Esophagus (tissue), 2 donors: ENCODE data around the gene PARD3. TPM values are rescaled to one million over a fixed set of nuclear protein-coding genes. Genes with fewer than 3 reads are reported as not detected.

Experiments
- H3K27ac ChIP-seq, 2 donors: one replicate each; pipeline ENCODE4 v1.5.1; 2013; ENCODE audit warnings: low read depth in 2 of 2, mild to moderate bottlenecking in 2 of 2, inconsistent platforms in 1 of 2, low read length in 1 of 2, moderate library complexity in 1 of 2
- H3K27me3 ChIP-seq, 2 donors: one replicate each; pipeline ENCODE4 v1.6.1; 2013; ENCODE audit warnings: low read length in 2 of 2, control low read depth in 1 of 2, mild to moderate bottlenecking in 1 of 2; ENCODE audit not compliant: insufficient read depth in 2 of 2, control insufficient read depth in 1 of 2
- H3K36me3 ChIP-seq, 2 donors: one replicate each; pipeline ENCODE4 v1.6.1; 2013; ENCODE audit warnings: low read length in 1 of 2; ENCODE audit not compliant: control insufficient read depth in 2 of 2, insufficient read depth in 2 of 2
- H3K4me1 ChIP-seq, 2 donors: one replicate each; pipeline ENCODE4 v1.6.1; 2013; ENCODE audit warnings: low read length in 1 of 2; ENCODE audit not compliant: control insufficient read depth in 2 of 2, insufficient read depth in 2 of 2
- H3K4me3 ChIP-seq, 2 donors: one replicate each; pipeline ENCODE4 v1.5.1; 2013; ENCODE audit warnings: low read length in 2 of 2, mild to moderate bottlenecking in 2 of 2, low read depth in 1 of 2, moderate library complexity in 1 of 2
- H3K9me3 ChIP-seq, 2 donors: one replicate each; pipeline ENCODE4 v1.6.1; 2013; ENCODE audit warnings: mild to moderate bottlenecking in 2 of 2, low read depth in 1 of 2, low read length in 1 of 2, moderate library complexity in 1 of 2; ENCODE audit not compliant: control insufficient read depth in 2 of 2, insufficient read depth in 1 of 2
- WGBS, 2 donors: extraction: QIAGEN DNeasy Blood & Tissue Kit; methylation state at CpG; one replicate each; pipeline ENCODE4 v1.1.7; 2013; 5-methylcytosine and 5-hydroxymethylcytosine counted together
- polyA plus RNA-seq, 2 donors: library from polyadenylated mRNA; stranded (reverse); fragments of 200-250 nt; gene quantifications; one replicate each; pipeline ENCODE4 v1.2.3, GENCODE V29; 2013
- donor health status: healthy with polysubstance abuse.
- donor health status: Bipolar disorder and iron deficiency.

PARD3 gene
- polyA plus RNA-seq, 2 donors, result 40.3 to 71.3 TPM

DNA sequence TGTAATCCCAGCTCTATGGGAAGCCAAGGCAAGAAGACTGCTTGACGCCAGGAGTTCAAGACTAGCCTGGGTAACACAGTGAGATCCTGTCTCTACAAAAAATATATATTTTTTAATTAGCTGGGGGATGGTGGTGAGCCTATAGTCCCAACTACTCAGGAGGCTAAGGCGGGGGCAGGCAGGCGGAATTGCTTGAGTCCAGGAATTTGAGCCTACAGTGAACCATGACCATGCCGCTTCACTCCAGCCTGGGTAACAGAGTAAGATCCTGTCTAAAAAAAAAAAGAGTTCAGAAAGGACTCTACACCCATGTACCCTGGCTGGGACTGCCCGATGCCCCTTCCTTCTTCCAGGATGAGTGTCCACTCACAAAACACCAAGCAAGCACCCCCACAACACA lies 648.7 kb downstream of the PARD3 start:
- Histone ChIP-seq H3K27ac (no peak overlapping the region), H3K9me3 (no peaks in the 10 kb centered on the region), H3K4me3 (no peak overlapping the region), H3K4me1 (no peaks in the 10 kb centered on the region), H3K36me3 (no peaks in the 10 kb centered on the region), H3K27me3 (no peaks in the 10 kb centered on the region)
- 98% methylated on average over 5 of the region's 5 CpGs for WGBS, 2 donors

DNA sequence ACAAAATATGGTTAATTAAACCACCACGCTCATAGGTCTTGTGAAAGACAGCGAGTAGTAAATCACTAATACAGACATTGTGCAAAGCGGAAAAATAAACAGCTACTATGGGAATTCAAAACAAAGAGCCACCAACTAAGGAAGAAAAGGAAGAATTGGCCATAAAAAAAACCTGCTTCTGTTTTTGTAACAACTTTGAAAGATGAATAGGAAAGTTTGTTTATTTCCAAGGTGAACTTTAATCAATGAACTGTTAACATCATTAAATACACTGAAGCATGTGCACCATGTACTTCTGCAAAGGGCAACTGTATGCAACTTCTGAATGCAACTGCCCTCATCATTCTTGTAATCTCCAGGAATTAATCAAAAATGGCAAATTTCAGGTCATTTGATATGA lies 651.1 kb downstream of the PARD3 start:
- H3K4me3 ChIP-seq, result no peak overlapping the region
- H3K9me3 ChIP-seq, result no peaks in the 10 kb centered on the region
- H3K27me3 ChIP-seq, result no peaks in the 10 kb centered on the region
- WGBS, 2 donors, result 77 to 81% methylated on average over 3 of the region's 3 CpGs
- no peak overlapping the region for H3K27ac ChIP-seq
- H3K4me1 ChIP-seq, result no peaks in the 10 kb centered on the region
- no peaks in the 10 kb centered on the region for H3K36me3 ChIP-seq

DNA sequence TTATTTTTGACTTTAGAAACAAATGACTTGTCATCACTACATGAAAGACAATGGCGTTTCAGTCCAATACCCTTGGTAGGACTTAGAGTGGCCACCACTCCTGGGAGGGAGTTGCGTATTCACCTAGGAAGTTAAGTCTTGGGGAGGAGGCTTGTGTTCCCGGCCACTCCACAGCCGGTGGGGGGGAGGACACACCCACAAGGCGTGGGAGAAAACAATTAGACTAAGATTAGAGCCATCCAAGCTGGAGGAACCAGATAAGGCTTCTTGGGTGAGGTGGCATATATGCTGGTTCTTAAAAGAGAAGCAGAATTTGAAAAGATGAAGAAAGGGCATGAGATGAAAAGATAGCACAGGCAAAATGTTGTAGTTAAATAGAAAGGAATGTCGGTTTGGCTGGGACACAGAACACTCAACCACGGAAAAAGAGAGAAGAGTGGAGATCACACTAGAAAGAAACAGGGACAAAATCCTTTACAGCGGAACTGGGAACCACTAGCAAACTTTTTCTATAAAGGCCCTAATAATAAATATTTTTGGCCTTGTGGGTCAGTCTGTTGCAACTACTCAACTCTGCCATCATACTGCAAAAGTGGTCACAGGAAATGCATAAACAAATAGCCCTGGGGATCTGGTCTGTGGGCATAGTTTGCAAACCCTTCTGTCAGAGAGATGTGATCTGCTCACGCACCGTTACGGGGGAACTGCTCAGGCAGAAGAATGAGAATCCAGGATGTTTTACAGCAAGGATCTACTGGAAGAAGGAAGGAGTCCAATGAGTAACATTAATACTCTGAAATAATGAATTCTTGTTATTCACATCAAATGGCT lies 651.8 kb downstream of the PARD3 start:
- 73 to 82% methylated on average over 11 of the region's 11 CpGs for WGBS, 2 donors

DNA sequence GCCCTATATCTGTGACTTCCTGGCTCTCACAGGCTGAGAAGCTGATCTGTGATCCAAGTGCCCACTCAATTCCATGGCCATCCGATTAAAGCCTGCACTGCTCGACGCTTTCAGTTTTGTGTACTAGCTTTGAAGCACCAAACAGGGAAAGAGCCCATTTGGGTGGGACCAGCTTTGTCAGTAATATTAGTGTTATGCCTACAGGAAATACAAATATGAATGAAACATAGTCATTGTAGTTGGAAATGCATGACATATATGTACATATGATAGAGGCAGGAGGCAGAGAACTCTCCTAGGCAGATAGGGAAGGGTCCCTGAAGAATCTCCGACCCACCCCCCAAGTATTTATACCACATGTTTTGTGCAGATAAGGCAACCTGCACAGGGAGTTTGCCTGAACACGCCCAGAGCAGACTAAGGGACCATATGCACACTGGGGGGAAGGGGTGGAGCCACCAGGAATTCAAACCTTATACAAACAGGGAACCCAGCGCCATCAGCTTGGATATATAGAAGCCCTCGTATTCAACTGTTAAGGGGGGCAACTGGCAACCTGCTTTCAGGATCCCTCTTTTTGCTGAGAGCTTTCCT lies 653.2 kb downstream of the PARD3 start:
- Histone ChIP-seq H3K27me3 (no peaks in the 10 kb centered on the region), H3K36me3 (no peaks in the 10 kb centered on the region), H3K4me3 (no peak overlapping the region), H3K9me3 (no peaks in the 10 kb centered on the region), H3K27ac (no peak overlapping the region), H3K4me1 (no peaks in the 10 kb centered on the region)
- 81 to 94% methylated on average over 7 of the region's 7 CpGs for WGBS, 2 donors

More for the DNA sequence above, 651.8 kb downstream of the PARD3 start:
- H3K36me3 ChIP-seq, result no peaks in the 10 kb centered on the region
- no peaks in the 10 kb centered on the region for H3K27me3 ChIP-seq
- H3K27ac ChIP-seq, result no peak overlapping the region
- no peaks in the 10 kb centered on the region for H3K4me1 ChIP-seq
- no peaks in the 10 kb centered on the region for H3K9me3 ChIP-seq
- no peak overlapping the region for H3K4me3 ChIP-seq

DNA sequence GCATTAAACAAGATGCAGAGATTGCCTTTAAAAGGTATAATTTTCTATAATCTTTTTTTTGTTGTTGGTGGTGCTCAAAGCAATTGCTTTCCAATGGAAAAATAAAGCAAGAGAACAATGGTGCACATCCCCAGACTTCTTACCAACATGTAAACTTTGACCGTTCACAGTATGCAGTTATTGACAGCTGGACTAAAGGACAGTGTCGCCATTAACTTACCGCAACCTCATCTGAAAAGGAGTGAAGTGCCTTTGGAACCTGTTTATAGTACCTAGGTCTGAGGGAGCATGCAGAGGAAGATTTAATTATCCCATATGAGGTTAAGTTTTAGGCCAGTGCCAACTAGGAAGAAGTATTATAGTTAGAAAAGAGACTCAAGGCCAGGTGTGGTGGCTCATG lies 654.5 kb downstream of the PARD3 start:
- Histone ChIP-seq H3K27ac (no peak overlapping the region), H3K36me3 (no peaks in the 10 kb centered on the region), H3K4me1 (no peaks in the 10 kb centered on the region), H3K27me3 (no peaks in the 10 kb centered on the region), H3K4me3 (no peak overlapping the region), H3K9me3 (no peaks in the 10 kb centered on the region)
- WGBS, 2 donors, result 95 to 96% methylated on average over 3 of the region's 3 CpGs

DNA sequence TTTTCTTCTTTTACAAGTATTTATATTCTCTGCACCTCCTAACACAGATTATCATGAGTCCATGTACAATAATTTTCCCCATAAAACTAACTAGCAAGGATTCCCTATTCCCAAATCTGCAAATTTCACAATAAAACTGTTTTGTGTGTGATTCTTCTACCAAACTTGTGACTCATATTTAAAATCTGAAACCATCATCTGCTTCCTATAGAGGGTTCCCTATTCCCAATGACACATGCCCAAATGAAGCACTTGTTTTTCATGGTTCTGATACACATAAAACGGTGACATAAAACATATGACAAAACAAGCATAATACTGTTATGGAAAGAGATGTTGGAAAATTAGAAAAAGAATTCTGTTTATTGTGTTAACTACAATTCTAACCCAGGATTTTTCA lies 657.6 kb downstream of the PARD3 start:
- 77 to 83% methylated on average over 1 of the region's 1 CpG for WGBS, 2 donors
- Histone ChIP-seq H3K4me1 (no peaks in the 10 kb centered on the region), H3K9me3 (no peaks in the 10 kb centered on the region), H3K36me3 (no peaks in the 10 kb centered on the region), H3K27me3 (no peaks in the 10 kb centered on the region), H3K4me3 (no peak overlapping the region), H3K27ac (no peak overlapping the region)

DNA sequence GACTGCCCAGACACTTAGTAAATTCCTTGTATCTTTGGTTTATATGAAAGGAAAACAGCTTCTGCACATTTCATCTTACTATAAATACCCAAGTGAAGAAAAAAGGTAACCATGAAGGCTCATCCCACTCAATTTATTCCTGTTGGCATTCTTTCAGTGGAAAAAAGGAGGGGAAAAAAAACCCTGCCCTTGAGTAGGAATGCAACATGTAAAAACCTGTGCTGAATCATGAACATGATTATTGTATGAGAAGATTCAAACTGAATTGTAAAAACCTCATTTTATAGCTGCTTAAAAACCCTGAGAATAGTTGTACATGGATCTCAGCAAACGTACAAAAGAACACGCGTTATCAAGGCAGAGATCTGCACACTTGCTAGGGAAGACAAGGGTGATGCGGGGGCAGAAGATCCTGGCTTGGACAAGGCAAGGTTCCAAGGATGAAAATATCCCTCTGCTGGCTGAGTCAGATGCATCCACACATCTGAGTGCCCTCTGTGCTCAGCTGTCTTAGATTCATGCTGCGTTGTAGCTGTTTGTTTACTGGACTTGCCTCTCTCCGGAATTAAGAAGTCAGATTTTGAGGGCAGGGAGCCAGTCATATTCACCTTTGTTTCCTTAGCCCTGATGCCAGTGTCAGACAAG lies 658.2 kb downstream of the PARD3 start:
- WGBS, 2 donors, result 32 to 52% methylated on average over 6 of the region's 6 CpGs

DNA sequence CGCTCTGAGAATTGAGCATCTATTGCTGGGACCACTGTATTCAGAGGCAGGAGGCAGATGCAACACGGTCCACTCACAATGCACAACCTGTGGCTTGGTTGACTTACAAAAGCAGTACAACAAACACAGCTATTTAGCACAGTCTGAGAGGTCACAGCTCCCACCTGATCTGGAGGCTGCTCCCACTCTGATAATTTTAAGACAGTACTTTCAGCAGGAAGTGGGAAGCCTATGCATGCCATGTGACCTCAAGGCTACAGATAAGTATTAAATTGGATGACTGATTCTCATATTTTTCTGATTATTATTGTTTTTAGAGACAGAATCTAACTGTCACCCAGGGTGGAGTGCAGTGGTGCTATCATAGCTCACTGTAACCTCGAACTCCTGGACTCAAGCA lies 659.3 kb downstream of the PARD3 start:
- Histone ChIP-seq H3K4me3 (no peak overlapping the region), H3K4me1 (no peaks in the 10 kb centered on the region), H3K36me3 (no peaks in the 10 kb centered on the region), H3K27ac (no peak overlapping the region), H3K27me3 (no peaks in the 10 kb centered on the region), H3K9me3 (no peaks in the 10 kb centered on the region)
- WGBS, 2 donors, result 64 to 79% methylated on average over 3 of the region's 3 CpGs

More for the DNA sequence above, 658.2 kb downstream of the PARD3 start:
- Histone ChIP-seq H3K4me3 (peak overlapping the region in 1 of 2 donors; percentile 11), H3K9me3 (no peaks in the 10 kb centered on the region), H3K27me3 (no peaks in the 10 kb centered on the region), H3K36me3 (no peaks in the 10 kb centered on the region), H3K4me1 (no peaks in the 10 kb centered on the region), H3K27ac (peak overlapping the region in 1 of 2 donors; percentile 74)

DNA sequence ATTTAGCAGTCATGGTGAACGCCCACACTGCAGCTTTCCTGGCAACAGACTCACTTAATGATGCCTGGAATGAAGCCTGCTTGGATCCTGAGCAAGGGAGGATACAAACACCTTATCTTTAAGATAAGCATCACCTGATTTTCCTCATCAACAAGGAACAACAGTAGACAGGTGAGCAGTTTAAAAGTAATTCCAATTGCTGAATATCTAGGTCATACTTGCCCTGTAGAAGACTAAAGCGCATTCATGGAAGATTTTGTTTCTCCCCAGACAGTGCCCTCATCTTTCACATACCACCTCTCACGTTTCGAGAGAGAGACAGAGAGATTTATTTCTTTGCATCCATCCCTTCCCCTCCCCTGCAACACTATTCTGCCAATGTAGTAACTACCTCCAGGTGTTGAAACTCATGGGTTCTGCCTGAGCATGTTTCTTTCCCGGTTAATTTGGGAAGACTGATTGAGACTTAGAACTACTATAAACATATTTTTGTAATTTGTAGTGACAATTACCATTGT lies 660.7 kb downstream of the PARD3 start:
- Histone ChIP-seq H3K27me3 (no peaks in the 10 kb centered on the region), H3K27ac (no peak overlapping the region), H3K4me1 (no peaks in the 10 kb centered on the region), H3K9me3 (no peaks in the 10 kb centered on the region), H3K4me3 (no peak overlapping the region), H3K36me3 (no peaks in the 10 kb centered on the region)
- 48 to 74% methylated on average over 5 of the region's 5 CpGs for WGBS, 2 donors
